ENCODE results near the gene KLHL1. TPM values are rescaled to one million over a fixed set of nuclear protein-coding genes. Genes with fewer than 3 reads are reported as not detected.

Gene KLHL1
- total and polyA plus RNA-seq, 10 donors, result 0.02 TPM; not detected in 9

GRCh38 chr13:70042193-70042592 is 66.1 kb downstream of the KLHL1 start:
- no peak overlapping the region for H3K27ac ChIP-seq
- TF ChIP-seq, protein P1, sequence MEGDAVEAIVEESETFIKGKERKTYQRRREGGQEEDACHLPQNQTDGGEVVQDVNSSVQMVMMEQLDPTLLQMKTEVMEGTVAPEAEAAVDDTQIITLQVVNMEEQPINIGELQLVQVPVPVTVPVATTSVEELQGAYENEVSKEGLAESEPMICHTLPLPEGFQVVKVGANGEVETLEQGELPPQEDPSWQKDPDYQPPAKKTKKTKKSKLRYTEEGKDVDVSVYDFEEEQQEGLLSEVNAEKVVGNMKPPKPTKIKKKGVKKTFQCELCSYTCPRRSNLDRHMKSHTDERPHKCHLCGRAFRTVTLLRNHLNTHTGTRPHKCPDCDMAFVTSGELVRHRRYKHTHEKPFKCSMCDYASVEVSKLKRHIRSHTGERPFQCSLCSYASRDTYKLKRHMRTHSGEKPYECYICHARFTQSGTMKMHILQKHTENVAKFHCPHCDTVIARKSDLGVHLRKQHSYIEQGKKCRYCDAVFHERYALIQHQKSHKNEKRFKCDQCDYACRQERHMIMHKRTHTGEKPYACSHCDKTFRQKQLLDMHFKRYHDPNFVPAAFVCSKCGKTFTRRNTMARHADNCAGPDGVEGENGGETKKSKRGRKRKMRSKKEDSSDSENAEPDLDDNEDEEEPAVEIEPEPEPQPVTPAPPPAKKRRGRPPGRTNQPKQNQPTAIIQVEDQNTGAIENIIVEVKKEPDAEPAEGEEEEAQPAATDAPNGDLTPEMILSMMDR (IDR thresholded peaks at IDR 0.05 in 8 of 11, conservative IDR thresholded peaks at IDR 0.05 in 3 of 11), result no peak
- TF ChIP-seq POLR2A (IDR thresholded peaks at IDR 0.05) (no peak), POLR2AphosphoS5 (IDR thresholded peaks at IDR 0.05) (no peak)
- intact Hi-C loops (cut with DNase I; ENCODE audit: low total_unique reads), result no loop called here
- no peaks in the 10 kb centered on the region for H3K27me3 ChIP-seq (replicated peaks in 1 of 7)
- no peak for DNase-seq
- 73 to 83% (median 78%) methylated on average over 4 of the region's 4 CpGs for WGBS, 5 donors
- H3K36me3 ChIP-seq, result no peaks in the 10 kb centered on the region
- no peaks in the 10 kb centered on the region for H3K4me1 ChIP-seq
- no peak overlapping the region for H3K4me3 ChIP-seq
- peaks cover 0 to 6% (median 0%) of the 10 kb centered on the region in 8 donors for H3K9me3 ChIP-seq

DNA sequence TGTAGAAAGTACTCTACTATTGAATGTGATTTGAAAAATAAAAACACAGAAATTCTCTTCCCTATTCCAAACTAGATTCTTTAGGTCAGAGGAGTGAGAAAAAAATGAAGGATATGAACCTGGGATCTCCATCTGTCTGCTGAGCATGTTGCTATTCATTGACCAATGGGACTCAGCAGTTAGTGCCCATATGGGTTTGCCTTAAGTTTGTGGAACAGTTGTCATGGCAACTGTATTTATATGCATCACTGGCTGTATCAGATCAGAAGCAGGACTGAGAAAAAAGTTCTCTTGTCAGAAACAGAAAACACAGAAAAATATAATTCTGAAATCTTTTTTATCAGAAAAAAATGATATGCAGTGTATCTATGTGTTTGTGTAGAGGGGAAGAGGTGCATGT is 74.0 kb downstream of the KLHL1 start:
- no peaks in the 10 kb centered on the region for H3K4me1 ChIP-seq
- H3K9me3 ChIP-seq, result peaks cover 0 to 15% (median 0%) of the 10 kb centered on the region in 8 donors
- intact Hi-C loops (cut with DNase I; ENCODE audit: low total_unique reads), result no loop called here
- H3K27me3 ChIP-seq (replicated peaks in 1 of 7), result no peaks in the 10 kb centered on the region
- H3K27ac ChIP-seq, result no peak overlapping the region
- no peaks in the 10 kb centered on the region for H3K36me3 ChIP-seq
- TF ChIP-seq POLR2AphosphoS5 (IDR thresholded peaks at IDR 0.05) (no peak), POLR2A (IDR thresholded peaks at IDR 0.05) (no peak)
- TF ChIP-seq, protein P1 (IDR thresholded peaks at IDR 0.05 in 8 of 11, conservative IDR thresholded peaks at IDR 0.05 in 3 of 11), result no peak
- DNase-seq, result no peak
- no peak overlapping the region for H3K4me3 ChIP-seq

GRCh38 chr13:70027551-70027950 is 80.7 kb downstream of the KLHL1 start:
- Histone ChIP-seq H3K27me3 (replicated peaks in 1 of 7) (no peaks in the 10 kb centered on the region), H3K9me3 (no peaks in the 10 kb centered on the region), H3K4me3 (no peak overlapping the region), H3K36me3 (no peaks in the 10 kb centered on the region), H3K27ac (no peak overlapping the region), H3K4me1 (no peaks in the 10 kb centered on the region)
- DNase-seq, result no peak
- TF ChIP-seq POLR2AphosphoS5 (IDR thresholded peaks at IDR 0.05) (no peak), POLR2A (IDR thresholded peaks at IDR 0.05) (no peak)
- TF ChIP-seq, protein P1 (IDR thresholded peaks at IDR 0.05 in 8 of 11, conservative IDR thresholded peaks at IDR 0.05 in 3 of 11), result no peak
- intact Hi-C loops (cut with DNase I; ENCODE audit: low total_unique reads), result no loop called here
- 55 to 74% (median 67%) methylated on average over 4 of the region's 4 CpGs for WGBS, 5 donors

DNA sequence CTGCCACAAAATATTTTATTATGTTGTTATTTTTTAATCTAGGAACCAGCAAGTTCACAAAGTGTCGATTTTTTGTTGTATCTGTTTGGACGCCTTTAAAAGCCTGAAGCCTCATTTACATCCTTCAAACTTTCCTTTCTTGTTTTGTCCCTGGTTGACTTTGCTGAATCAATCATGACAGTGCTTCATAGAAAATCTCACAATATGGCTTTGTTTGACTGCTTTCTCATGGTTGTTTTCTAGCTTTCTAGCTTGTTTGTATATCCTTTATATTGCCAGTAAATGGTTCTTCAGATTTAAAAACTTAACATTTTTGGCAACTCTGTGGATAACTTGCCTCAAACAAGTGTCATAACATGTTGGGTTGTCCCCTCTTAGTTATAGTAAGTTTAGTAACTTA is 84.7 kb downstream of the KLHL1 start:
- intact Hi-C loops (cut with DNase I; ENCODE audit: low total_unique reads), result no loop called here
- no peak overlapping the region for H3K27ac ChIP-seq
- no peak for DNase-seq
- 87 to 97% (median 92%) methylated on average over 2 of the region's 2 CpGs for WGBS, 5 donors
- H3K27me3 ChIP-seq (replicated peaks in 1 of 7), result no peaks in the 10 kb centered on the region
- H3K9me3 ChIP-seq, result no peaks in the 10 kb centered on the region
- TF ChIP-seq POLR2AphosphoS5 (IDR thresholded peaks at IDR 0.05) (no peak), POLR2A (IDR thresholded peaks at IDR 0.05) (no peak)
- TF ChIP-seq, protein P1 (IDR thresholded peaks at IDR 0.05 in 8 of 11, conservative IDR thresholded peaks at IDR 0.05 in 3 of 11), result no peak
- H3K36me3 ChIP-seq, result no peaks in the 10 kb centered on the region
- no peak overlapping the region for H3K4me3 ChIP-seq
- H3K4me1 ChIP-seq, result no peaks in the 10 kb centered on the region

Measured in spleen (tissue), 11 donors.